ENCODE measurements around the gene TMEM18.

DNA sequence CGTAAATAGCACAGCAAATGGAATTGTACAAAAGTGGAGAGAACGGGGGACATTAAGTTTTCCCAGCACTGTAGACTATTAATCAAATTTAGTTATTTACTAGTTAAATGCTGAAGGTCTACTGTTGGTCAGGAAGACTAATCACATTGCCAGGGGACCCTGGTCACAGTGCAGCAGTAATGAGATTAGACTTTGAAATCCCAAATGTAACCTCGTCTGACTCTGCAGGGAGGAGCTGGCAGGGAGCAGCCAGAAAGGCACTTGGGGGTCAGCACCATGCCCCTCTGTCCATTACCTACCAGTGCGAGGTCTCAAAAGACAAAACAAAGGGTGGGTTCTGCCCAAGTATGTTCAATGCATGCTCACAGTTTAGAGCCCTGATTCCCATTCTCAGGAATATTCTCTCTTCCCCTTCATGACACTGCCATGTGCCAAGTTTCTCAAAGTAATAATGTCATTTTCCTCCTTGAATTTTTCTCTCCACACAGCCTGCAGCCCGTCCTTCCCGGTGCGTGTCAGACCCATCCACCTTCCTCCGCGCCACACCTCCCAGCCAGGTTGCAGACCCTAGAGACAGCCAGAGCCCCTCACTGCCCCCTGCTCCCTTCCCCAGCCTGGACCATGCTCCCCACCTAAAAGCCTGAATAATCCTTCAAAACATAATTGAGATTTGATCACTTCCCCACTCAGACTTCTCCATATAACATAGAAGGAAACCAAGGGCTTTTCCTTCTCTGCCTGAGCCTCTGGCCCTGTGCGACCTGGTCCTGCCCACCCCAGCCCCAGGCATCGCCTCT is 52.5 kb downstream of the TMEM18 start:
- TF ChIP-seq EZH2phosphoT487 (IDR thresholded peaks at IDR 0.05; ENCODE audit: insufficient read depth, low read depth) = no peak
- TF ChIP-seq EZH2 (IDR thresholded peaks at IDR 0.05; ENCODE audit: insufficient read depth, poor library complexity, severe bottlenecking) = no peak
